NCI-H1092 treated with DMSO at 0.1 percent for 48 hours (cell line): ENCODE measurements around the gene FTH1.
"Not testable (repeated sequence)": the region's sequence is repeated elsewhere in the genome, so short reads cannot be mapped to it uniquely, and the experiment has no call there.

ENCODE experiments used
- DNase-seq: peaks from one replicate; lab custom pipeline; 2025; lab: John Stamatoyannopoulos, UW

The FTH1 gene

GRCh38 chr11:61963282-61964057 lies 4.0 kb downstream of the FTH1 start:
- DNase-seq: no peak

- DNase-seq: no peak
Observed at GRCh38 chr11:61963016-61963281, 4.5 kb downstream of the FTH1 start.

GRCh38 chr11:61962213-61963015 lies 5.0 kb downstream of the FTH1 start:
- no peak for DNase-seq

GRCh38 chr11:61961570-61962212 lies 5.7 kb downstream of the FTH1 start:
- DNase-seq: no peak

- no peak for DNase-seq
Observed at GRCh38 chr11:61960532-61960931, 6.9 kb downstream of the FTH1 start.

GRCh38 chr11:61959678-61960077 lies 7.8 kb downstream of the FTH1 start:
- no peak for DNase-seq

GRCh38 chr11:61959114-61959513 lies 8.3 kb downstream of the FTH1 start:
- DNase-seq: no peak

- DNase-seq: no peak
Observed at GRCh38 chr11:61958590-61958989, 8.8 kb downstream of the FTH1 start.

GRCh38 chr11:61957021-61957770 lies 10.2 kb downstream of the FTH1 start:
- DNase-seq: no peak

- DNase-seq: no peak
Observed at GRCh38 chr11:61956191-61957020, 11.0 kb downstream of the FTH1 start.

GRCh38 chr11:61955422-61956135 lies 11.9 kb downstream of the FTH1 start:
- DNase-seq: peak; percentile 16

- no peak for DNase-seq
Observed at GRCh38 chr11:61954851-61955421, 12.5 kb downstream of the FTH1 start.

- DNase-seq: no peak
Observed at GRCh38 chr11:61954106-61954850, 13.2 kb downstream of the FTH1 start.

- not testable (repeated sequence) for DNase-seq
Observed at GRCh38 chr11:61953632-61954031, 13.8 kb downstream of the FTH1 start.

- no peak for DNase-seq
Observed at GRCh38 chr11:61952882-61953281, 14.6 kb downstream of the FTH1 start.

- DNase-seq: no peak
Observed at GRCh38 chr11:61951484-61952135, 15.8 kb downstream of the FTH1 start.

GRCh38 chr11:61950035-61950547 lies 17.3 kb downstream of the FTH1 start, which contains the start of gene BEST1:
BEST1 (plus strand) TSS chr11:61950351; CDS start chr11:61951807, 1,456 bp downstream.
- DNase-seq: no peak

- DNase-seq: peak; percentile 84
Observed at GRCh38 chr11:61949169-61950034, 18.0 kb downstream of the FTH1 start.
